ENCODE measurements around the gene TRPV3. TPM values are rescaled to one million over a fixed set of nuclear protein-coding genes. Genes with fewer than 3 reads are reported as not detected.

Gene TRPV3
- total RNA-seq, 1 experiment from 2014 or later: 0.35 TPM

DNA sequence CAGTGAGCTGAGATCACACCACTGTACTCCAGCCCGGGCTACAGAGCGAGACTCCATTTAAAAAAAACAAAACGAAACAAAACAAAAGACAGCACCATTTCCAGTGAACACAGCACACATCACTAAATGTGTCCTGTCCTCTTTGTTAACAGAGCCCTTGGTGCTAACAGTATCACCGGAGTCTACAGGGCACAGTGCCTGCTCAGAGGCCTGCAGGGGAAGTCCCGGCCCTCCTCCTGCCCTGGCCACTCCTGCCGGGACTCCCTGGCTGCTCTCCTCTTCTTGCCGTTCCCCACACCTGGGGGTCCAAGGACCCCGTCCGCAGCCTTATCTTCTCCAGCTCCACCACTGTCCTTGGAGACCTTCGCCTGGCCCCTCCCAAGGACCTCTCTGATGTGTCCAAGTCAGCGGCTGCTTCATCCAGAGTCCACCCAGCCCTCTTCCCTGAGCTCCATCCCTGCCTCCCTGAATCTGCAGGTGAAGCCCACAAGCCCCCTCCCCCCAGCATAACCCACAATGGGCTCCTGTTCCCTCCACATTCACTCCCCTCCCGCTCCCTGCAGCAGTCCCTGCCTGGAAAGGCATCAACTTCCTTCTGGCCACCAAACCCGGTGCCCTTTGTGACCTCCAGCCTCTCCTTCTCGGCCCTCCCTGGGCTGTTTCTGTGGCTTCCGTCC lies 43.1 kb upstream of the TRPV3 start (continued):
- TF ChIP-seq, protein P1, sequence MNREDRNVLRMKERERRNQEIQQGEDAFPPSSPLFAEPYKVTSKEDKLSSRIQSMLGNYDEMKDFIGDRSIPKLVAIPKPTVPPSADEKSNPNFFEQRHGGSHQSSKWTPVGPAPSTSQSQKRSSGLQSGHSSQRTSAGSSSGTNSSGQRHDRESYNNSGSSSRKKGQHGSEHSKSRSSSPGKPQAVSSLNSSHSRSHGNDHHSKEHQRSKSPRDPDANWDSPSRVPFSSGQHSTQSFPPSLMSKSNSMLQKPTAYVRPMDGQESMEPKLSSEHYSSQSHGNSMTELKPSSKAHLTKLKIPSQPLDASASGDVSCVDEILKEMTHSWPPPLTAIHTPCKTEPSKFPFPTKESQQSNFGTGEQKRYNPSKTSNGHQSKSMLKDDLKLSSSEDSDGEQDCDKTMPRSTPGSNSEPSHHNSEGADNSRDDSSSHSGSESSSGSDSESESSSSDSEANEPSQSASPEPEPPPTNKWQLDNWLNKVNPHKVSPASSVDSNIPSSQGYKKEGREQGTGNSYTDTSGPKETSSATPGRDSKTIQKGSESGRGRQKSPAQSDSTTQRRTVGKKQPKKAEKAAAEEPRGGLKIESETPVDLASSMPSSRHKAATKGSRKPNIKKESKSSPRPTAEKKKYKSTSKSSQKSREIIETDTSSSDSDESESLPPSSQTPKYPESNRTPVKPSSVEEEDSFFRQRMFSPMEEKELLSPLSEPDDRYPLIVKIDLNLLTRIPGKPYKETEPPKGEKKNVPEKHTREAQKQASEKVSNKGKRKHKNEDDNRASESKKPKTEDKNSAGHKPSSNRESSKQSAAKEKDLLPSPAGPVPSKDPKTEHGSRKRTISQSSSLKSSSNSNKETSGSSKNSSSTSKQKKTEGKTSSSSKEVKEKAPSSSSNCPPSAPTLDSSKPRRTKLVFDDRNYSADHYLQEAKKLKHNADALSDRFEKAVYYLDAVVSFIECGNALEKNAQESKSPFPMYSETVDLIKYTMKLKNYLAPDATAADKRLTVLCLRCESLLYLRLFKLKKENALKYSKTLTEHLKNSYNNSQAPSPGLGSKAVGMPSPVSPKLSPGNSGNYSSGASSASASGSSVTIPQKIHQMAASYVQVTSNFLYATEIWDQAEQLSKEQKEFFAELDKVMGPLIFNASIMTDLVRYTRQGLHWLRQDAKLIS (CRISPR knock-in tag; IDR thresholded peaks at IDR 0.05; ENCODE audit: borderline replicate concordance): no peak
- TF ChIP-seq, protein P2, sequence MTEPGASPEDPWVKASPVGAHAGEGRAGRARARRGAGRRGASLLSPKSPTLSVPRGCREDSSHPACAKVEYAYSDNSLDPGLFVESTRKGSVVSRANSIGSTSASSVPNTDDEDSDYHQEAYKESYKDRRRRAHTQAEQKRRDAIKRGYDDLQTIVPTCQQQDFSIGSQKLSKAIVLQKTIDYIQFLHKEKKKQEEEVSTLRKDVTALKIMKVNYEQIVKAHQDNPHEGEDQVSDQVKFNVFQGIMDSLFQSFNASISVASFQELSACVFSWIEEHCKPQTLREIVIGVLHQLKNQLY (CRISPR knock-in tag; IDR thresholded peaks at IDR 0.05): no peak
- TF ChIP-seq OVOL2 (CRISPR knock-in tag; IDR thresholded peaks at IDR 0.05; ENCODE audit: borderline replicate concordance) (no peak), ZNF671 (CRISPR knock-in tag; IDR thresholded peaks at IDR 0.05) (no peak), SOX15 (CRISPR knock-in tag; IDR thresholded peaks at IDR 0.05) (no peak), ZNF396 (CRISPR knock-in tag; IDR thresholded peaks at IDR 0.05; ENCODE audit: borderline replicate concordance) (no peak)
- TF ChIP-seq, protein P3, sequence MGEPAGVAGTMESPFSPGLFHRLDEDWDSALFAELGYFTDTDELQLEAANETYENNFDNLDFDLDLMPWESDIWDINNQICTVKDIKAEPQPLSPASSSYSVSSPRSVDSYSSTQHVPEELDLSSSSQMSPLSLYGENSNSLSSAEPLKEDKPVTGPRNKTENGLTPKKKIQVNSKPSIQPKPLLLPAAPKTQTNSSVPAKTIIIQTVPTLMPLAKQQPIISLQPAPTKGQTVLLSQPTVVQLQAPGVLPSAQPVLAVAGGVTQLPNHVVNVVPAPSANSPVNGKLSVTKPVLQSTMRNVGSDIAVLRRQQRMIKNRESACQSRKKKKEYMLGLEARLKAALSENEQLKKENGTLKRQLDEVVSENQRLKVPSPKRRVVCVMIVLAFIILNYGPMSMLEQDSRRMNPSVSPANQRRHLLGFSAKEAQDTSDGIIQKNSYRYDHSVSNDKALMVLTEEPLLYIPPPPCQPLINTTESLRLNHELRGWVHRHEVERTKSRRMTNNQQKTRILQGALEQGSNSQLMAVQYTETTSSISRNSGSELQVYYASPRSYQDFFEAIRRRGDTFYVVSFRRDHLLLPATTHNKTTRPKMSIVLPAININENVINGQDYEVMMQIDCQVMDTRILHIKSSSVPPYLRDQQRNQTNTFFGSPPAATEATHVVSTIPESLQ (CRISPR knock-in tag; IDR thresholded peaks at IDR 0.05): no peak

DNA sequence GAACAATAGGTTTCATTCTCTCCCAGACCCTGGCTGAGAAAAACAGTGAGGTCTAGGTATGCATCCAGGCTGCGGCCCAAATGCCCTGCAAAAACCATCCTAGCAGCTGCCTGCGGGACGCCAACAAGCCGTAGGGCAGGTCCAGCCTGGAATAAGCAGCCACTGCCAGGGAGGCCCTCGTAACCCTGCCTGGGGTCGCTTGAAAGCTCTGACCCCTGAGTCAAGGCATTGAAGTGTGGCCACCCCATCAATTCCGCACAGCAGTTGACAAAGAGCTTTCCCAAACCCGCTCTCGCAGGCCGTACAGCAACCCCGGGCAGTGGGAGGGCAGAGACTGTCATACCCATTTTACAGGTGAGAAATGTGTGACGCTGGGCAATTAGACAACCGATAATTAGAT lies 40.5 kb upstream of the TRPV3 start:
- ChIA-PET POLR2A (no interaction called here), CTCF (no interaction called here)
- Mint-ChIP-seq H3K36me3 (no peaks in the 10 kb centered on the region), H3K4me1 (no peaks in the 10 kb centered on the region), H3K27me3 (ENCODE audit: low read depth) (no peaks in the 10 kb centered on the region), H3K27ac (no peak overlapping the region), H3K4me3 (no peak overlapping the region), H3K9me3 (no peaks in the 10 kb centered on the region)
- ATAC-seq (no peak), DNase-seq (ENCODE audit: low spot score) (no peak)
- TF ChIP-seq RORB (CRISPR knock-in tag; IDR thresholded peaks at IDR 0.05) (no peak), ZBTB21 (CRISPR knock-in tag; IDR thresholded peaks at IDR 0.05; ENCODE audit: borderline replicate concordance) (no peak), GTF2I (CRISPR knock-in tag; conservative IDR thresholded peaks at IDR 0.05) (no peak), TCF7 (CRISPR knock-in tag; IDR thresholded peaks at IDR 0.05; ENCODE audit: low read depth) (no peak), ZNF416 (CRISPR knock-in tag; IDR thresholded peaks at IDR 0.05) (no peak), SMAD4 (CRISPR knock-in tag; IDR thresholded peaks at IDR 0.05) (no peak)
- TF ChIP-seq, protein P1 (CRISPR knock-in tag; IDR thresholded peaks at IDR 0.05; ENCODE audit: borderline replicate concordance): no peak
- TF ChIP-seq, protein P4, sequence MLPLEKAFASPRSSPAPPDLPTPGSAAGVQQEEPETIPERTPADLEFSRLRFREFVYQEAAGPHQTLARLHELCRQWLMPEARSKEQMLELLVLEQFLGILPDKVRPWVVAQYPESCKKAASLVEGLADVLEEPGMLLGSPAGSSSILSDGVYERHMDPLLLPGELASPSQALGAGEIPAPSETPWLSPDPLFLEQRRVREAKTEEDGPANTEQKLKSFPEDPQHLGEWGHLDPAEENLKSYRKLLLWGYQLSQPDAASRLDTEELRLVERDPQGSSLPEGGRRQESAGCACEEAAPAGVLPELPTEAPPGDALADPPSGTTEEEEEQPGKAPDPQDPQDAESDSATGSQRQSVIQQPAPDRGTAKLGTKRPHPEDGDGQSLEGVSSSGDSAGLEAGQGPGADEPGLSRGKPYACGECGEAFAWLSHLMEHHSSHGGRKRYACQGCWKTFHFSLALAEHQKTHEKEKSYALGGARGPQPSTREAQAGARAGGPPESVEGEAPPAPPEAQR (CRISPR knock-in tag; IDR thresholded peaks at IDR 0.05): no peak
- TF ChIP-seq, protein P5, sequence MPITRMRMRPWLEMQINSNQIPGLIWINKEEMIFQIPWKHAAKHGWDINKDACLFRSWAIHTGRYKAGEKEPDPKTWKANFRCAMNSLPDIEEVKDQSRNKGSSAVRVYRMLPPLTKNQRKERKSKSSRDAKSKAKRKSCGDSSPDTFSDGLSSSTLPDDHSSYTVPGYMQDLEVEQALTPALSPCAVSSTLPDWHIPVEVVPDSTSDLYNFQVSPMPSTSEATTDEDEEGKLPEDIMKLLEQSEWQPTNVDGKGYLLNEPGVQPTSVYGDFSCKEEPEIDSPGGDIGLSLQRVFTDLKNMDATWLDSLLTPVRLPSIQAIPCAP (CRISPR knock-in tag; IDR thresholded peaks at IDR 0.05): no peak
